Astrocyte (in vitro differentiated cells and primary cell): Measurements from ENCODE around the gene PTPRM. TPM values are rescaled to one million over a fixed set of nuclear protein-coding genes. Genes with fewer than 3 reads are reported as not detected.

Source experiments
- DNase-seq: peaks from one replicate; pipeline ENCODE4 v3.0.0-alpha.2; 2010; ENCODE audit warnings: low read depth
- FAIRE-seq: peaks from 2 replicates; lab custom pipeline; 2011; peaks lifted over from hg19 to GRCh38; lab: Jason Lieb, UNC
- H2AFZ ChIP-seq: 2 replicates; pipeline ENCODE4 v1.6.0; 2012; ENCODE audit warnings: low read depth, low read length, inconsistent platforms
- H3K27ac ChIP-seq: 2 replicates; pipeline ENCODE4 v1.5.1; 2011; ENCODE audit warnings: low read depth, low read length, inconsistent platforms
- H3K27me3 ChIP-seq: 2 replicates; pipeline ENCODE4 v1.6.0; 2011; ENCODE audit warnings: low read length, inconsistent platforms; ENCODE audit not compliant: insufficient read depth
- H3K36me3 ChIP-seq: 2 replicates; pipeline ENCODE4 v1.5.1; 2011; ENCODE audit warnings: low read length, inconsistent platforms; ENCODE audit not compliant: insufficient read depth
- H3K4me1 ChIP-seq: 2 replicates; pipeline ENCODE4 v1.5.1; 2011; ENCODE audit warnings: low read length, inconsistent platforms; ENCODE audit not compliant: insufficient read depth
- H3K4me2 ChIP-seq: 2 replicates; pipeline ENCODE4 v1.6.0; 2012; ENCODE audit warnings: low read length, inconsistent platforms
- H3K4me3 ChIP-seq: 2 replicates; pipeline ENCODE4 v1.5.1; 2011; ENCODE audit warnings: low read depth, mild to moderate bottlenecking, low read length, inconsistent platforms; ENCODE audit not compliant: insufficient read depth
- H3K79me2 ChIP-seq: 2 replicates; pipeline ENCODE4 v1.6.0; 2012; ENCODE audit warnings: mild to moderate bottlenecking, low read length, inconsistent platforms; ENCODE audit not compliant: insufficient read depth
- H3K9ac ChIP-seq: 2 replicates; pipeline ENCODE4 v1.6.0; 2012; ENCODE audit warnings: mild to moderate bottlenecking, low read length, inconsistent platforms
- H3K9me3 ChIP-seq: 2 replicates; pipeline ENCODE4 v1.5.1; 2012; ENCODE audit warnings: low read depth, mild to moderate bottlenecking, low read length, inconsistent platforms; ENCODE audit not compliant: insufficient read depth
- H4K20me1 ChIP-seq: 2 replicates; pipeline ENCODE4 v1.6.0; 2012; ENCODE audit warnings: low read length, inconsistent platforms; ENCODE audit not compliant: insufficient read depth
- H3K27ac Mint-ChIP-seq: one replicate; pipeline ENCODE4 v1.8.0; 2021; ENCODE audit warnings: mild to moderate bottlenecking, mixed read lengths; ENCODE audit not compliant: unreplicated experiment
- H3K27me3 Mint-ChIP-seq: one replicate; pipeline ENCODE4 v1.8.0; 2021; ENCODE audit warnings: low read depth, mixed read lengths; ENCODE audit not compliant: unreplicated experiment
- H3K36me3 Mint-ChIP-seq: one replicate; pipeline ENCODE4 v1.8.0; 2021; ENCODE audit warnings: low read depth, mixed read lengths; ENCODE audit not compliant: unreplicated experiment
- H3K4me1 Mint-ChIP-seq: one replicate; pipeline ENCODE4 v1.8.0; 2021; ENCODE audit warnings: low read depth, mixed read lengths; ENCODE audit not compliant: unreplicated experiment
- H3K4me3 Mint-ChIP-seq: one replicate; pipeline ENCODE4 v1.8.0; 2021; ENCODE audit warnings: mild to moderate bottlenecking, moderate library complexity, mixed read lengths; ENCODE audit not compliant: unreplicated experiment
- H3K9me3 Mint-ChIP-seq: one replicate; pipeline ENCODE4 v1.8.0; 2021; ENCODE audit warnings: mild to moderate bottlenecking, mixed read lengths; ENCODE audit not compliant: unreplicated experiment
- EZH2 ChIP-seq: IDR thresholded peaks from 2 replicates; pipeline ENCODE4 v1.6.1; 2012; ENCODE audit warnings: mild to moderate bottlenecking, low read length, inconsistent platforms; ENCODE audit not compliant: insufficient read depth
- total RNA-seq: library from RNA; stranded (reverse); gene quantifications from 2 replicates; pipeline ENCODE4 v1.2.1, GENCODE V29; 2021
- TF ChIP-seq, protein P1 (sequence below): IDR thresholded peaks from 2 replicates; pipeline ENCODE4 v1.5.1; 2011; ENCODE audit warnings: low read depth, mild to moderate bottlenecking, inconsistent platforms, low read length, moderate library complexity; ENCODE audit not compliant: insufficient read depth

The PTPRM gene
- total RNA-seq, 1 donor from 2014 or later = 59.6 TPM

DNA sequence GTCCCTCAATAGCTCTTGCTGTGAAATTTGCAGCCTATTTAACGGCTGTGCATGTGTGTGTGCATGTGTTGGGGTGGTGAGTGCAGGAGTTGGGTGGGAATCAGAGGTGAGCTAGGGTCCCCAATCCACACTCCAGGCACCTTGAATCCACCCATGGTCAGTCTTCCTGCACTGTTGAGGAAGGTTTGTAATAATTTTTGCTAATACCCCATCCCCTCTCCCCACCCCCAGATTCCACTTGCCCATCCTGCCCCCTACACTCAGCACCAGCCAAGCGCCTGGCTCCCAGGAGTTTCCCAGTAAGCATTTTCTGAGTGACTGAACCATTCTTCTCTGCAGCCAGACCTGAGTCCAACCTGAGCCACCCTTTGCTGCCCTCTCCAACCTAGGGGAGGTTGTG, 833.7 kb downstream of the PTPRM start:
- Histone ChIP-seq H2AFZ (no peak overlapping the region), H3K27me3 (no peaks in the 10 kb centered on the region), H3K9me3 (no peaks in the 10 kb centered on the region), H3K4me2 (no peak overlapping the region), H3K9ac (no peak overlapping the region), H4K20me1 (no peaks in the 10 kb centered on the region), H3K36me3 (no peaks in the 10 kb centered on the region), H3K79me2 (no peaks in the 10 kb centered on the region), H3K4me3 (no peak overlapping the region), H3K4me1 (no peaks in the 10 kb centered on the region), H3K27ac (no peak overlapping the region)
- TF ChIP-seq, protein P1, sequence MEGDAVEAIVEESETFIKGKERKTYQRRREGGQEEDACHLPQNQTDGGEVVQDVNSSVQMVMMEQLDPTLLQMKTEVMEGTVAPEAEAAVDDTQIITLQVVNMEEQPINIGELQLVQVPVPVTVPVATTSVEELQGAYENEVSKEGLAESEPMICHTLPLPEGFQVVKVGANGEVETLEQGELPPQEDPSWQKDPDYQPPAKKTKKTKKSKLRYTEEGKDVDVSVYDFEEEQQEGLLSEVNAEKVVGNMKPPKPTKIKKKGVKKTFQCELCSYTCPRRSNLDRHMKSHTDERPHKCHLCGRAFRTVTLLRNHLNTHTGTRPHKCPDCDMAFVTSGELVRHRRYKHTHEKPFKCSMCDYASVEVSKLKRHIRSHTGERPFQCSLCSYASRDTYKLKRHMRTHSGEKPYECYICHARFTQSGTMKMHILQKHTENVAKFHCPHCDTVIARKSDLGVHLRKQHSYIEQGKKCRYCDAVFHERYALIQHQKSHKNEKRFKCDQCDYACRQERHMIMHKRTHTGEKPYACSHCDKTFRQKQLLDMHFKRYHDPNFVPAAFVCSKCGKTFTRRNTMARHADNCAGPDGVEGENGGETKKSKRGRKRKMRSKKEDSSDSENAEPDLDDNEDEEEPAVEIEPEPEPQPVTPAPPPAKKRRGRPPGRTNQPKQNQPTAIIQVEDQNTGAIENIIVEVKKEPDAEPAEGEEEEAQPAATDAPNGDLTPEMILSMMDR = no peak
- no peak for TF ChIP-seq EZH2
- FAIRE-seq = no peak
- no peak overlapping the region for H3K27ac Mint-ChIP-seq
- H3K4me1 Mint-ChIP-seq = no peaks in the 10 kb centered on the region
- H3K27me3 Mint-ChIP-seq = no peaks in the 10 kb centered on the region
- no peaks in the 10 kb centered on the region for H3K9me3 Mint-ChIP-seq
- peaks cover 17% of the 10 kb centered on the region for H3K36me3 Mint-ChIP-seq
- no peak for DNase-seq
- H3K4me3 Mint-ChIP-seq = no peak overlapping the region

DNA sequence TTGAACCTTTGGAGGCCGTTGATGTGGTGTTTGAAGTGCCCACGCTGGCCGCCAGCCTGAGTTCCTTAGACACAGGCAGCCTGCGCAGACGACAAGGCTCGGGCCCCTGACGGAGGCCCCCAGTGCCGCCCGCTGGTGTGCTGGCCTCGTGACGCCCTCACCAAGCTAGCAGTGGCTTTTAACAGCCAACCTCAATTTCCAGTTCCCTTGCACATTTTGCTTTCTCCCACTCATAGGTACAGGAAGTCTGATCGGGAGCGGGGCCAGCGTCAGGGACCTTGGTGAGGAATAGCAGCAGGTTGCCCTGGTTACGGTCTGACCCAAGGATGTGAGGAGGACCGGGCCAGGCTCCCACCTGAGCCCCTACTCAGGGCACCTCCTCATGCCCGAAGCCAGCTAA, 834.5 kb downstream of the PTPRM start:
- Mint-ChIP-seq H3K27me3 (no peaks in the 10 kb centered on the region), H3K4me1 (no peaks in the 10 kb centered on the region), H3K9me3 (no peaks in the 10 kb centered on the region), H3K27ac (no peak overlapping the region), H3K36me3 (peaks cover 19% of the 10 kb centered on the region), H3K4me3 (no peak overlapping the region)
- H3K27ac ChIP-seq = no peak overlapping the region
- no peaks in the 10 kb centered on the region for H3K79me2 ChIP-seq
- no peaks in the 10 kb centered on the region for H3K9me3 ChIP-seq
- no peak overlapping the region for H3K4me2 ChIP-seq
- no peaks in the 10 kb centered on the region for H4K20me1 ChIP-seq
- no peak overlapping the region for H3K4me3 ChIP-seq
- no peaks in the 10 kb centered on the region for H3K4me1 ChIP-seq
- DNase-seq (no peak), FAIRE-seq (no peak)
- no peaks in the 10 kb centered on the region for H3K27me3 ChIP-seq
- no peak overlapping the region for H2AFZ ChIP-seq
- TF ChIP-seq EZH2 = no peak
- TF ChIP-seq, protein P1 = no peak
- no peak overlapping the region for H3K9ac ChIP-seq
- H3K36me3 ChIP-seq = no peaks in the 10 kb centered on the region

DNA sequence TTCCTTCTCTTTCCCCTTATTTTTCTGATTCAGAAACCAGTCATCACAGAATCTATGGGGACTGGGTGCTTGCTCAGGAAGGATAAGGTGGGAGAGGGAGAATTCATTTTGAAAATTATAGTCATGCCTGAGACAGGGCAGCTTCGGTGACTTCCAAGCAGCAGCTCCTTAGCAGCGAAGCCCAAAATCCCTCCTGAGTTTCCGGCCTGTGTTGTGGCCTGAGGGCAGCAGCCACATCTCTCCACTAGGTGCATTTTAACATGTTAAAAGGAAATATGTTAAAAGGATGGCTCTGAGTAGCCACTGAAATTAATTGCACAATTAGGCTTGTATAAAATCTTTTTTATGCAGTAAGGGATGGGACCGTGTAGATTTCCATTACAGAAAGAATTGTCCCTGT, 835.1 kb downstream of the PTPRM start:
- no peaks in the 10 kb centered on the region for H3K79me2 ChIP-seq
- Mint-ChIP-seq H3K4me1 (no peaks in the 10 kb centered on the region), H3K4me3 (no peak overlapping the region), H3K36me3 (peaks cover 24% of the 10 kb centered on the region), H3K27ac (no peak overlapping the region), H3K27me3 (no peaks in the 10 kb centered on the region), H3K9me3 (no peaks in the 10 kb centered on the region)
- no peaks in the 10 kb centered on the region for H3K9me3 ChIP-seq
- H3K27me3 ChIP-seq = no peaks in the 10 kb centered on the region
- H3K4me2 ChIP-seq = no peak overlapping the region
- no peak overlapping the region for H3K4me3 ChIP-seq
- H3K9ac ChIP-seq = no peak overlapping the region
- TF ChIP-seq, protein P1 = no peak
- no peak for TF ChIP-seq EZH2
- H3K4me1 ChIP-seq = no peaks in the 10 kb centered on the region
- FAIRE-seq = no peak
- no peak for DNase-seq
- H2AFZ ChIP-seq = no peak overlapping the region
- no peaks in the 10 kb centered on the region for H3K36me3 ChIP-seq
- H3K27ac ChIP-seq = no peak overlapping the region
- H4K20me1 ChIP-seq = no peaks in the 10 kb centered on the region
